MM.1S (cell line): Measurements from ENCODE around the gene SKIDA1.

Experiments
- CTCF ChIP-seq: fragments of 300-600 bp; sonication (generic); IDR thresholded peaks from 2 replicates; pipeline ENCODE4 v1.5.1; 2016; ENCODE audit warnings: antibody characterized with exemption, low read length, mixed read lengths
- EZH2 ChIP-seq: fragments of 300-600 bp; sonication (generic); optimal IDR thresholded peaks from 2 replicates; pipeline ENCODE3; 2017; ENCODE audit warnings: low read depth, mild to moderate bottlenecking, antibody characterized with exemption, low read length, mixed read lengths

GRCh38 chr10:21502348-21502740 lies 23.1 kb downstream of the SKIDA1 start:
- TF ChIP-seq CTCF (no peak), EZH2 (no peak)
